Sigmoid colon (tissue), 4 donors: ENCODE measurements around the gene LHFPL2.

Source experiments
- EP300 ChIP-seq, 4 donors: sonication (generic); formaldehyde crosslinking; IDR thresholded peaks; one replicate each; pipeline ENCODE4 v1.6.1; 2017; ENCODE audit warnings: antibody characterized with exemption in 4 of 4
- POLR2AphosphoS5 ChIP-seq, 4 donors: sonication (generic); formaldehyde crosslinking; IDR thresholded peaks; one replicate each; pipeline ENCODE4 v1.6.1; 2017; ENCODE audit warnings: antibody characterized with exemption in 4 of 4
- TF ChIP-seq, protein P1 (sequence below), 4 experiments: fragments of 450-650 bp in 3 of 4; fragments of 200-600 bp in 1 of 4; IDR thresholded peaks; one replicate each; pipeline ENCODE4 v1.5.1; 2016 to 2019; ENCODE audit warnings: antibody characterized with exemption in 4 of 4, mild to moderate bottlenecking in 3 of 4, moderate library complexity in 2 of 4

DNA sequence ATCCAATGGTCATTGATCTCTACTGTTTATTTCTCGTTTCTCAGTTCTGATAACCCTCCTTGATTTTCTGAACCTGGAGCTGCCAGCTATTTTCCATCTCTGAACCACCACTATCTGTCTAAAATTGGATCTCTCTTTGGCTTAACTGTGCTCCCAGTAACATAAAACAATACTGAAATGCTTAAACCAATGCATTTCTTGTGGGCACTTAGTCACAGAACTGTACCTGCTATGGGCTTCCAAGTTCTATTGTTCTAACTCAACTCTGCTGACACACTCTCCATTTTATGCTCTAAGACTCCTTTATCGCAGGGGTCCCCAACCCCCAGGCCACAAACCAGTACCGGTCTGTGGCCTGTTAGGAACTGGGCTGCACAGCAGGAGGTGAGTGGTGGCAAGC, 120.6 kb downstream of the LHFPL2 start:
- TF ChIP-seq, protein P1, sequence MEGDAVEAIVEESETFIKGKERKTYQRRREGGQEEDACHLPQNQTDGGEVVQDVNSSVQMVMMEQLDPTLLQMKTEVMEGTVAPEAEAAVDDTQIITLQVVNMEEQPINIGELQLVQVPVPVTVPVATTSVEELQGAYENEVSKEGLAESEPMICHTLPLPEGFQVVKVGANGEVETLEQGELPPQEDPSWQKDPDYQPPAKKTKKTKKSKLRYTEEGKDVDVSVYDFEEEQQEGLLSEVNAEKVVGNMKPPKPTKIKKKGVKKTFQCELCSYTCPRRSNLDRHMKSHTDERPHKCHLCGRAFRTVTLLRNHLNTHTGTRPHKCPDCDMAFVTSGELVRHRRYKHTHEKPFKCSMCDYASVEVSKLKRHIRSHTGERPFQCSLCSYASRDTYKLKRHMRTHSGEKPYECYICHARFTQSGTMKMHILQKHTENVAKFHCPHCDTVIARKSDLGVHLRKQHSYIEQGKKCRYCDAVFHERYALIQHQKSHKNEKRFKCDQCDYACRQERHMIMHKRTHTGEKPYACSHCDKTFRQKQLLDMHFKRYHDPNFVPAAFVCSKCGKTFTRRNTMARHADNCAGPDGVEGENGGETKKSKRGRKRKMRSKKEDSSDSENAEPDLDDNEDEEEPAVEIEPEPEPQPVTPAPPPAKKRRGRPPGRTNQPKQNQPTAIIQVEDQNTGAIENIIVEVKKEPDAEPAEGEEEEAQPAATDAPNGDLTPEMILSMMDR (IDR thresholded peaks at IDR 0.05): no peak
- no peak for TF ChIP-seq EP300 (IDR thresholded peaks at IDR 0.05)
- TF ChIP-seq POLR2AphosphoS5 (IDR thresholded peaks at IDR 0.05): no peak
